A549 (cell line): ENCODE results near the gene PIP4K2B. TPM values are rescaled to one million over a fixed set of nuclear protein-coding genes. Genes with fewer than 3 reads are reported as not detected.

ENCODE experiments used
- ATAC-seq, 2 experiments: fragments of 200-7000 bp in 1 of 2; fragments of >200 bp in 1 of 2; cut with Nextera tagmentation in 1 of 2; cut with Tn5 transposase in 1 of 2; 3 replicates each; pipeline versions ENCODE4 v1.8.0 to v1.9.1; 2018 to 2020; ENCODE audit warnings: mild to moderate bottlenecking in 1 of 2, moderate library complexity in 1 of 2
- CTCF ChIA-PET: fragments of 300-600 bp; sonication (Branson Sonifier 250); formaldehyde crosslinking; extraction: SDS; loops from one replicate; lab custom pipeline; 2021; ENCODE audit warnings: antibody characterized with exemption, inconsistent platforms; lab: Yijun Ruan, JAX
- POLR2A ChIA-PET: fragments of 350-600 bp; formaldehyde crosslinking; extraction: SDS; loops from one replicate; lab custom pipeline; 2021; ENCODE audit warnings: antibody characterized with exemption, inconsistent platforms; lab: Yijun Ruan, JAX
- DNase-seq, 2 experiments: peaks; one replicate each; pipeline versions ENCODE4 v3.0.0 to v3.0.0-alpha.2; 2011 to 2016; ENCODE audit warnings: low read depth in 1 of 2, low spot score in 1 of 2
- FAIRE-seq: peaks from 2 replicates; lab custom pipeline; 2011; peaks lifted over from hg19 to GRCh38; lab: Jason Lieb, UNC
- H3K27ac ChIP-seq, 2 experiments: fragments of >200 bp; sonication (Bioruptor Twin); formaldehyde crosslinking; 3 replicates each; pipeline ENCODE4 v1.5.1; 2016 to 2017
- H3K4me1 ChIP-seq: fragments of >200 bp; sonication (Bioruptor Twin); formaldehyde crosslinking; 3 replicates; pipeline ENCODE4 v1.6.1; 2016
- H3K4me2 ChIP-seq: fragments of >200 bp; sonication (Bioruptor Twin); formaldehyde crosslinking; 3 replicates; pipeline ENCODE4 v1.6.1; 2016
- H3K4me3 ChIP-seq: fragments of >200 bp; sonication (Bioruptor Twin); formaldehyde crosslinking; 3 replicates; pipeline ENCODE4 v1.5.1; 2016
- H3K9me3 ChIP-seq: fragments of >200 bp; sonication (Bioruptor Twin); formaldehyde crosslinking; 3 replicates; pipeline ENCODE4 v1.6.1; 2016
- BCL3 ChIP-seq: fragments of >200 bp; sonication (Bioruptor Twin); formaldehyde crosslinking; IDR thresholded peaks from 3 replicates; pipeline ENCODE4 v1.6.1; 2016
- CBX8 ChIP-seq: fragments of 200-600 bp; sonication (generic); IDR thresholded peaks from 2 replicates; pipeline ENCODE4 v1.6.1; 2016
- CEBPB ChIP-seq, 2 experiments: fragments of >200 bp in 1 of 2; sonication (Bioruptor Twin) in 1 of 2; formaldehyde crosslinking in 1 of 2; IDR thresholded peaks; 2 replicates each; pipeline ENCODE4 v1.6.1; 2012 to 2016
- CHD4 ChIP-seq: fragments of 200-600 bp; sonication (generic); IDR thresholded peaks from 2 replicates; pipeline ENCODE4 v1.6.1; 2016; ENCODE audit warnings: antibody characterized with exemption, mild to moderate bottlenecking, borderline replicate concordance
- CTCF ChIP-seq: fragments of >200 bp; sonication (Bioruptor Twin); formaldehyde crosslinking; IDR thresholded peaks from 3 replicates; pipeline ENCODE4 v1.5.1; 2016
- EP300 ChIP-seq, 2 experiments: fragments of >200 bp; sonication (Bioruptor Twin); formaldehyde crosslinking; IDR thresholded peaks; 2 replicates in 1 of 2; 3 replicates in 1 of 2; pipeline ENCODE4 v1.6.1; 2016 to 2017
- FOXS1 ChIP-seq: fragments of 250-450 bp; sonication (Bioruptor Pico); IDR thresholded peaks from 2 replicates; pipeline ENCODE4 v1.5.0; 2020; ENCODE audit warnings: mild to moderate bottlenecking, moderate library complexity
- HMGXB4 ChIP-seq: fragments of 250-450 bp; sonication (Bioruptor Pico); IDR thresholded peaks from 2 replicates; pipeline ENCODE4 v1.5.0; 2021; ENCODE audit warnings: mild to moderate bottlenecking, moderate library complexity, borderline replicate concordance
- JUN ChIP-seq, 2 experiments: fragments of >200 bp; sonication (Bioruptor Twin); formaldehyde crosslinking; IDR thresholded peaks; 2 replicates in 1 of 2; 3 replicates in 1 of 2; pipeline ENCODE4 v1.6.1; 2016 to 2017
- KDM5A ChIP-seq: fragments of 200-600 bp; sonication (generic); IDR thresholded peaks from 2 replicates; pipeline ENCODE4 v1.6.1; 2016; ENCODE audit warnings: antibody characterized with exemption, mild to moderate bottlenecking
- MYC ChIP-seq: IDR thresholded peaks from 2 replicates; pipeline ENCODE4 v1.6.1; 2012; ENCODE audit warnings: mild to moderate bottlenecking, inconsistent platforms, low read length, improper control_type of control experiment, borderline replicate concordance
- NFE2L2 ChIP-seq: fragments of 150-350 bp; conservative IDR thresholded peaks from 2 replicates; pipeline ENCODE4 v1.6.1; 2014; ENCODE audit warnings: low read length
- NR3C1 ChIP-seq: fragments of >200 bp; sonication (Bioruptor Twin); formaldehyde crosslinking; IDR thresholded peaks from 3 replicates; pipeline ENCODE4 v1.6.1; 2017
- PHF8 ChIP-seq: fragments of 200-600 bp; sonication (generic); IDR thresholded peaks from 2 replicates; pipeline ENCODE4 v1.6.1; 2016; ENCODE audit warnings: low read depth, mild to moderate bottlenecking, antibody characterized with exemption, moderate library complexity, borderline replicate concordance
- POLR2A ChIP-seq: IDR thresholded peaks from 2 replicates; pipeline ENCODE4 v1.6.1; 2012; ENCODE audit warnings: mild to moderate bottlenecking, low read length
- RAD21 ChIP-seq, 2 experiments: fragments of >200 bp in 1 of 2; sonication (Bioruptor Twin) in 1 of 2; formaldehyde crosslinking in 1 of 2; IDR thresholded peaks in 1 of 2; conservative IDR thresholded peaks in 1 of 2; 2 replicates in 1 of 2; 3 replicates in 1 of 2; pipeline ENCODE4 v1.6.1; 2012 to 2018; ENCODE audit warnings: inconsistent platforms in 1 of 2
- RARB ChIP-seq: fragments of 250-450 bp; sonication (Bioruptor Pico); IDR thresholded peaks from 2 replicates; pipeline ENCODE4 v1.8.0; 2021; ENCODE audit warnings: mild to moderate bottlenecking, moderate library complexity
- REST ChIP-seq: fragments of 200-600 bp; sonication (generic); IDR thresholded peaks from 2 replicates; pipeline ENCODE4 v1.6.1; 2016; ENCODE audit warnings: antibody characterized with exemption, mild to moderate bottlenecking, moderate library complexity
- SMC3 ChIP-seq: fragments of >200 bp; sonication (Bioruptor Twin); formaldehyde crosslinking; IDR thresholded peaks from 3 replicates; pipeline ENCODE4 v1.6.1; 2018; ENCODE audit warnings: inconsistent platforms
- TP53 ChIP-seq: fragments of 250-450 bp; sonication (Bioruptor Pico); IDR thresholded peaks from 2 replicates; pipeline ENCODE4 v1.5.0; 2021; ENCODE audit warnings: mild to moderate bottlenecking, moderate library complexity
- ZC3H11A ChIP-seq: fragments of 450-650 bp; IDR thresholded peaks from 2 replicates; pipeline ENCODE4 v1.6.1; 2014; ENCODE audit warnings: antibody characterized with exemption, mild to moderate bottlenecking
- ZNF302 ChIP-seq: fragments of 250-450 bp; sonication (Bioruptor Pico); IDR thresholded peaks from 2 replicates; pipeline ENCODE4 v1.9.0; 2021; ENCODE audit warnings: inconsistent platforms, mild to moderate bottlenecking, moderate library complexity
- ZSCAN20 ChIP-seq: fragments of 250-450 bp; sonication (Bioruptor Pico); IDR thresholded peaks from 2 replicates; pipeline ENCODE4 v1.8.0; 2022; ENCODE audit warnings: mild to moderate bottlenecking, moderate library complexity
- WGBS: methylation state at CpG from one replicate; pipeline ENCODE4 v1.1.6; 2017; ENCODE audit errors: missing lambda C conversion rate; 5-methylcytosine and 5-hydroxymethylcytosine counted together
- polyA plus RNA-seq, 4 experiments: library from polyadenylated mRNA; depleted of rRNA in 3 of 4; stranded (reverse); fragments of >200 nt; fragmentation: RNase III in 1 of 4; extraction: RNeasy Plus Mini Kit Qiagen cat#74134 plus additional on column Dnase treatment in 1 of 4; gene quantifications; 2 replicates in 3 of 4; 3 replicates in 1 of 4; pipeline ENCODE4 v1.2.3, GENCODE V29; 2011 to 2017

PIP4K2B gene
- polyA plus RNA-seq, 2 of the 4 experiments (the other 2 are of a cell fraction), result 40.3 to 53.7 TPM

GRCh38 chr17:38761612-38762011 is 37.7 kb downstream of the PIP4K2B start:
- peak; percentile 77 to 86; a peak in 5 of 6 replicates for ATAC-seq
- TF ChIP-seq KDM5A (no peak), CTCF (peak; percentile 37; the same call in 2 of the 3 replicates), NFE2L2 (no peak), MYC (no peak), TP53 (no peak), RAD21 (conservative IDR thresholded peaks at IDR 0.05 in 1 of 2, IDR thresholded peaks at IDR 0.05 in 1 of 2) (peak; percentile 38 to 67)
- POLR2A ChIA-PET, result no interaction called here

GRCh38 chr17:38753071-38753506 is 46.3 kb downstream of the PIP4K2B start:
- Histone ChIP-seq H3K4me3 (peak overlapping the region; percentile 96), H3K9me3 (no peaks in the 10 kb centered on the region), H3K27ac (peak overlapping the region; percentile 88 to 95), H3K4me2 (peak overlapping the region; percentile 90), H3K4me1 (peaks cover 22% of the 10 kb centered on the region)
- WGBS, result 3% methylated on average over 21 of the region's 22 CpGs
- ChIA-PET CTCF (interaction anchor here (1.2 to 2.1 kb wide), 3 partner anchors 9 to 25 kb away, joined by 3 to 6 read pairs (median 3); no protein-coding TSS in a partner anchor), POLR2A (interaction anchor here (0.7 kb wide), 1 partner anchor 78 kb away, joined by 3 read pairs; no protein-coding TSS in a partner anchor)
- FAIRE-seq (no peak), ATAC-seq (no peak), DNase-seq (no peak)
- TF ChIP-seq MYC (no peak), CHD4 (no peak), JUN (IDR thresholded peaks at IDR 0.05) (no peak), BCL3 (no peak), RARB (CRISPR knock-in tag) (no peak), CBX8 (no peak)

More at GRCh38 chr17:38761612-38762011, 37.7 kb downstream of the PIP4K2B start:
- no peaks in the 10 kb centered on the region for H3K4me1 ChIP-seq
- H3K27ac ChIP-seq, result no peak overlapping the region
- FAIRE-seq (no peak), DNase-seq (peak; percentile 76 to 81)
- CTCF ChIA-PET, result interaction anchor here (0.6 to 3.8 kb wide), 20 partner anchors 8 to 413 kb away, joined by 3 to 12 read pairs (median 3); no protein-coding TSS in a partner anchor
- WGBS, result 77% methylated on average over 4 of the region's 4 CpGs
- H3K9me3 ChIP-seq, result no peaks in the 10 kb centered on the region
- no peak overlapping the region for H3K4me2 ChIP-seq
- no peak overlapping the region for H3K4me3 ChIP-seq

GRCh38 chr17:38752308-38753070 is 46.9 kb downstream of the PIP4K2B start, which contains the start of gene PSMB3:
TSS of gene PSMB3 (plus strand) at chr17:38752741. CDS start at chr17:38752827, 86 bp downstream.
- FAIRE-seq, result no peak
- ChIA-PET POLR2A (interaction anchor here (0.7 to 1.5 kb wide), 15 partner anchors 10 to 401 kb away, joined by 3 to 10 read pairs (median 4); partner anchors contain the start of genes CWC25, FBXO47, LASP1 and MLLT6), CTCF (interaction anchor here (0.7 to 2.4 kb wide), 9 partner anchors 9 to 309 kb away, joined by 3 to 33 read pairs (median 4); no protein-coding TSS in a partner anchor)
- TF ChIP-seq NR3C1, result no peak
- no peak for TF ChIP-seq ZNF302 (CRISPR knock-in tag)
- no peak; the same call in 1 of the 2 replicates for TF ChIP-seq REST
- no peak for TF ChIP-seq EP300 (IDR thresholded peaks at IDR 0.05)
- no peak for TF ChIP-seq ZC3H11A
- peak in 1 of 2 experiments; percentile 82; a peak in 2 of 4 replicates for TF ChIP-seq CEBPB (IDR thresholded peaks at IDR 0.05)
- TF ChIP-seq RARB (CRISPR knock-in tag), result no peak
- peak; percentile 74; the same call in 1 of the 2 replicates for TF ChIP-seq HMGXB4
- peak; percentile 64 for TF ChIP-seq POLR2A
- TF ChIP-seq SMC3, result no peak
- no peak for TF ChIP-seq FOXS1
- no peak for TF ChIP-seq PHF8
- no peak for TF ChIP-seq ZSCAN20

More at GRCh38 chr17:38752308-38753070, 46.9 kb downstream of the PIP4K2B start, which contains the start of gene PSMB3:
- DNase-seq (peak; percentile 100), ATAC-seq (peak; percentile 70 to 85)
- H3K9me3 ChIP-seq, result no peaks in the 10 kb centered on the region
- H3K4me1 ChIP-seq, result peaks cover 22% of the 10 kb centered on the region
- 2% methylated on average over 42 of the region's 44 CpGs for WGBS
- peak within 1 kb of the TSS; percentile 90 for H3K4me2 ChIP-seq
- H3K4me3 ChIP-seq, result peak within 1 kb of the TSS; percentile 96
- H3K27ac ChIP-seq, result peak within 1 kb of the TSS; percentile 90 to 98
